ENCODE data around the gene THADA. TPM values are rescaled to one million over a fixed set of nuclear protein-coding genes. Genes with fewer than 3 reads are reported as not detected.

THADA gene
- polyA plus RNA-seq, 3 donors, result 7.3 to 11.2 (median 9.7) TPM

DNA sequence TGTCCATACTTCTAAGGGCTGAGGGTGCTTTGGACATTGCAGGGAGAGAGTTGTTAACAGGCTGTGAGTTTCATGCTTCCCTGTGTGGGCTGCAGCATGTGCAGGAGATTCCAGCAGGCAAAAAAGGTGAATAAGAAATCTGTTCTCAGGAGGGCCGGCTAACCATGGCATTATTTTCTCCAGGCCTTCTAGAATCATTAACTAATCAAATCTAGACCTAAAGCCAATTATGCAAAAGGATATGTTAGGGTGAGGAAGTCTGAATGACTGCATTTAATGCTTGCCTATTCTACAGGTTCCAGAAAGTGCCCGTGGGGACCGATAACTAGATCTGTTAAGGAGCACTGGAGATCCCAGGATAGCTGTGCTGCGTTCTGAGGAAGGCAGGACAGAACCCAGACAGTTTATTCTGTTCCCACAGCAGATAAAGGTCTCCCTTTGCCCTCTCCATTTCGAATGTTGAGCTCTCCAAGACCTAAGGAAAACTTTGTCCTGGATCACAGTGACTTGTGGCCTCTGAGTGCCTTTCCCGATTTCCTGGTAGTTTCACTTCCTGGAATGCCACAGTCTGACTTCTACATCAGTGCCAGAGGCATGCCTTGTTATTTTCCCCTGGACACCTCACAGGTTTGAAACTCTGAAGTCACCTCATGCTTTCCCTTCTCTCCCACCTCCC lies 319.4 kb downstream of the THADA start:
- H3K27ac ChIP-seq (ENCODE audit: low read depth in 1 of 2, low read length in 2 of 2), result no peak overlapping the region
- Mint-ChIP-seq H3K27ac (peak overlapping the region in 3 of 7 donors; percentile 72 to 91 (median 77)), H3K27me3 (ENCODE audit: low read depth in 3 of 3) (peaks cover 0 to 3% (median 0%) of the 10 kb centered on the region in 3 donors), H3K9me3 (peaks cover 0 to 3% (median 0%) of the 10 kb centered on the region in 7 donors), H3K4me1 (peaks cover 30% of the 10 kb centered on the region), H3K36me3 (peaks cover 51 to 58% of the 10 kb centered on the region in 2 donors), H3K4me3 (no peak overlapping the region)
- H3K4me3 ChIP-seq (replicated peaks in 1 of 3; ENCODE audit: low read depth in 2 of 3, low read length in 3 of 3), result no peak overlapping the region
- H2AFZ ChIP-seq (ENCODE audit: insufficient read depth, low read depth, low read length, poor library complexity, severe bottlenecking), result no peak overlapping the region
- intact Hi-C loops (cut with micrococcal nuclease), result no loop called here
- no peaks in the 10 kb centered on the region for H3K79me2 ChIP-seq (ENCODE audit: insufficient read depth, low read length)
- H3K9me3 ChIP-seq (replicated peaks in 1 of 2; ENCODE audit: control insufficient read depth in 1 of 2, insufficient read depth in 1 of 2, low read length in 2 of 2), result no peaks in the 10 kb centered on the region
- no peaks in the 10 kb centered on the region for H4K20me1 ChIP-seq (ENCODE audit: insufficient read depth, low read length)
- no peak for TF ChIP-seq CTCF (IDR thresholded peaks at IDR 0.05)
- H3K9ac ChIP-seq (ENCODE audit: insufficient read depth, low read length, poor library complexity, severe bottlenecking), result no peak overlapping the region
- H3K4me1 ChIP-seq (ENCODE audit: control insufficient read depth in 1 of 2, insufficient read depth in 2 of 2, low read length in 2 of 2), result peaks cover 12 to 14% of the 10 kb centered on the region in 2 donors
- no peak for DNase-seq
- peaks cover 9 to 24% of the 10 kb centered on the region in 2 donors for H3K36me3 ChIP-seq (replicated peaks in 1 of 2; ENCODE audit: control insufficient read depth in 1 of 2, insufficient read depth in 2 of 2, low read length in 2 of 2)
- 83% methylated on average over 5 of the region's 6 CpGs for WGBS (ENCODE audit: insufficient coverage)
- no peaks in the 10 kb centered on the region for H3K27me3 ChIP-seq (ENCODE audit: control insufficient read depth in 2 of 2, insufficient read depth in 2 of 2, low read length in 2 of 2)
- H3K4me2 ChIP-seq (replicated peaks; ENCODE audit: extremely low read depth, low read length, poor library complexity, severe bottlenecking), result no peak overlapping the region

DNA sequence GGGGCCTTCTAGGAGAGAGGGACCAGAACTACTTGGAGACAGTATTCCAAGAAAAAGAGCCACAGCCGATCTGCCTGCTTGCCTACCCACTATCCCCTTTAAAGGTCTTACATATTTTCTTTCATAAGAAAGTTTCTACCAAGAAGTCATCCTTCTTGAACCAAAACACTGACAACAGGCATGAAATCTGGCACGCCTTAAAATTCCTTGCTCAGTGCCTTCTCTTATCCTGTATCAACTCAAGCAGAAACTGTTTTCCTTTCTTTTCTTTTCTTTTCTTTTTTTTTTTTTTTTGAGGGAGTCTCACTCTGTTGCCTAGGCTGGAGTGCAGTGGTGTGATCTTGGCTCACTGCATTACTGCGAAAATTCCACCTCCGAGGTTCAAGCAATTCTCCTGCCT lies 321.1 kb downstream of the THADA start:
- Histone ChIP-seq H3K27ac (ENCODE audit: low read depth in 1 of 2, low read length in 2 of 2) (no peak overlapping the region), H3K36me3 (replicated peaks in 1 of 2; ENCODE audit: control insufficient read depth in 1 of 2, insufficient read depth in 2 of 2, low read length in 2 of 2) (peaks cover 9 to 11% of the 10 kb centered on the region in 2 donors), H3K4me1 (ENCODE audit: control insufficient read depth in 1 of 2, insufficient read depth in 2 of 2, low read length in 2 of 2) (peaks cover 19 to 24% of the 10 kb centered on the region in 2 donors), H3K9ac (ENCODE audit: insufficient read depth, low read length, poor library complexity, severe bottlenecking) (no peak overlapping the region), H3K4me3 (replicated peaks in 1 of 3; ENCODE audit: low read depth in 2 of 3, low read length in 3 of 3) (no peak overlapping the region), H2AFZ (ENCODE audit: insufficient read depth, low read depth, low read length, poor library complexity, severe bottlenecking) (no peak overlapping the region), H3K79me2 (ENCODE audit: insufficient read depth, low read length) (no peaks in the 10 kb centered on the region), H3K4me2 (replicated peaks; ENCODE audit: extremely low read depth, low read length, poor library complexity, severe bottlenecking) (no peak overlapping the region), H4K20me1 (ENCODE audit: insufficient read depth, low read length) (no peaks in the 10 kb centered on the region), H3K27me3 (ENCODE audit: control insufficient read depth in 2 of 2, insufficient read depth in 2 of 2, low read length in 2 of 2) (no peaks in the 10 kb centered on the region), H3K9me3 (replicated peaks in 1 of 2; ENCODE audit: control insufficient read depth in 1 of 2, insufficient read depth in 1 of 2, low read length in 2 of 2) (no peaks in the 10 kb centered on the region)
- TF ChIP-seq CTCF (IDR thresholded peaks at IDR 0.05), result no peak
- H3K9me3 Mint-ChIP-seq, result peaks cover 0 to 3% (median 0%) of the 10 kb centered on the region in 7 donors
- intact Hi-C loops (cut with micrococcal nuclease), result no loop called here
- peaks cover 42% of the 10 kb centered on the region for H3K4me1 Mint-ChIP-seq
- no peak for DNase-seq
- no peak overlapping the region for H3K27ac Mint-ChIP-seq
- H3K36me3 Mint-ChIP-seq, result peaks cover 45 to 51% of the 10 kb centered on the region in 2 donors
- peaks cover 0 to 3% (median 0%) of the 10 kb centered on the region in 3 donors for H3K27me3 Mint-ChIP-seq (ENCODE audit: low read depth in 3 of 3)
- WGBS (ENCODE audit: insufficient coverage), result 100% methylated on average over 3 of the region's 4 CpGs
- H3K4me3 Mint-ChIP-seq, result no peak overlapping the region

All from CD14-positive monocyte (primary cell).